MCF 10A (cell line): ENCODE data around the gene CCDC86. TPM values are rescaled to one million over a fixed set of nuclear protein-coding genes. Genes with fewer than 3 reads are reported as not detected.

Source experiments
- BruUV-seq: library from RNA; stranded (reverse); fragments of 400-500 nt; replicated peaks from 2 replicates; lab custom pipeline; 2021; lab: Mats Ljungman, UMichigan
- CTCF ChIA-PET: fragments of 300-600 bp; sonication (Branson Sonifier 250); formaldehyde crosslinking; extraction: SDS; loops from one replicate; lab custom pipeline; 2021; ENCODE audit warnings: antibody characterized with exemption, inconsistent platforms; lab: Yijun Ruan, JAX
- POLR2A ChIA-PET: fragments of 300-600, 350-650 bp; sonication (Branson Sonifier 250); formaldehyde crosslinking; extraction: SDS; loops from one replicate; lab custom pipeline; 2020; ENCODE audit warnings: antibody characterized with exemption, inconsistent platforms; lab: Yijun Ruan, JAX
- DNase-seq: peaks from one replicate; pipeline ENCODE4 v3.0.0-alpha.2; 2018; ENCODE audit not compliant: unreplicated experiment
- H3K27ac Mint-ChIP-seq: one replicate; pipeline ENCODE4 v1.8.0; 2022; ENCODE audit warnings: mild to moderate bottlenecking, low read depth, mixed read lengths; ENCODE audit not compliant: unreplicated experiment
- H3K27me3 Mint-ChIP-seq: one replicate; pipeline ENCODE4 v1.8.0; 2022; ENCODE audit warnings: mixed read lengths; ENCODE audit not compliant: insufficient read depth, unreplicated experiment
- H3K36me3 Mint-ChIP-seq: one replicate; pipeline ENCODE4 v1.8.0; 2022; ENCODE audit warnings: mild to moderate bottlenecking, moderate library complexity, mixed read lengths; ENCODE audit not compliant: insufficient read depth, unreplicated experiment
- H3K4me1 Mint-ChIP-seq: one replicate; pipeline ENCODE4 v1.8.0; 2022; ENCODE audit warnings: mixed read lengths; ENCODE audit not compliant: insufficient read depth, unreplicated experiment
- H3K4me3 Mint-ChIP-seq: one replicate; pipeline ENCODE4 v1.8.0; 2022; ENCODE audit warnings: mild to moderate bottlenecking, moderate library complexity, mixed read lengths; ENCODE audit not compliant: unreplicated experiment
- H3K9me3 Mint-ChIP-seq: one replicate; pipeline ENCODE4 v1.8.0; 2022; ENCODE audit warnings: mixed read lengths; ENCODE audit not compliant: unreplicated experiment
- CTCF ChIP-seq: fragments of 200-600 bp; IDR thresholded peaks from one replicate; pipeline ENCODE4 v1.8.0; 2022; ENCODE audit warnings: antibody characterized with exemption, mild to moderate bottlenecking; ENCODE audit not compliant: unreplicated experiment
- intact Hi-C: fragments of 100-400 bp; cut with micrococcal nuclease; formaldehyde crosslinking; loops from 2 replicates; pipeline ENCODE4 v1.14.1; 2022
- total RNA-seq: library from RNA; stranded (reverse); gene quantifications from 2 replicates; pipeline ENCODE4 v1.2.3, GENCODE V29; 2022

Gene CCDC86
- total RNA-seq, 1 experiment from 2014 or later: 57.8 TPM

- POLR2A ChIA-PET: no interaction called here
Observed at GRCh38 chr11:60852117-60852981, 10.4 kb downstream of the CCDC86 start.

GRCh38 chr11:60852982-60853950, 11.4 kb downstream of the CCDC86 start:
- ChIA-PET POLR2A (no interaction called here), CTCF (no interaction called here)
- no peaks in the 10 kb centered on the region for H3K9me3 Mint-ChIP-seq
- H3K4me3 Mint-ChIP-seq: no peak overlapping the region
- DNase-seq: no peak
- TF ChIP-seq CTCF: no peak
- H3K36me3 Mint-ChIP-seq: peaks cover 25% of the 10 kb centered on the region
- H3K27me3 Mint-ChIP-seq: no peaks in the 10 kb centered on the region
- BruUV-seq: no TSS peak
- no peak overlapping the region for H3K27ac Mint-ChIP-seq
- intact Hi-C loops: no loop called here
- no peaks in the 10 kb centered on the region for H3K4me1 Mint-ChIP-seq

More at GRCh38 chr11:60852117-60852981, 10.4 kb downstream of the CCDC86 start:
- no TSS peak for BruUV-seq
- intact Hi-C loops: no loop called here
- CTCF ChIA-PET: interaction anchor here (1.1 kb wide), 1 partner anchor 10 kb away, joined by 5 read pairs; no protein-coding TSS in a partner anchor
- Mint-ChIP-seq H3K36me3 (peaks cover 25% of the 10 kb centered on the region), H3K27ac (no peak overlapping the region), H3K27me3 (no peaks in the 10 kb centered on the region), H3K4me3 (no peak overlapping the region), H3K4me1 (no peaks in the 10 kb centered on the region), H3K9me3 (no peaks in the 10 kb centered on the region)
- no peak for TF ChIP-seq CTCF
- no peak for DNase-seq

- POLR2A ChIA-PET: no interaction called here
- TF ChIP-seq CTCF: no peak
- BruUV-seq: no TSS peak
- Mint-ChIP-seq H3K36me3 (peaks cover 20% of the 10 kb centered on the region), H3K4me1 (no peaks in the 10 kb centered on the region), H3K9me3 (no peaks in the 10 kb centered on the region), H3K27me3 (no peaks in the 10 kb centered on the region), H3K4me3 (no peak overlapping the region), H3K27ac (no peak overlapping the region)
- CTCF ChIA-PET: no interaction called here
- DNase-seq: no peak
- intact Hi-C loops: no loop called here
Observed at GRCh38 chr11:60854140-60854846, 12.4 kb downstream of the CCDC86 start.
